Urothelium cell line (cell line): Measurements from ENCODE around the gene CHD5.

ENCODE experiments used
- DNase-seq: peaks from one replicate; pipeline ENCODE4 v3.0.0; 2011; ENCODE audit warnings: low spot score, mixed read lengths
- FAIRE-seq: peaks from 2 replicates; lab custom pipeline; 2011; peaks lifted over from hg19 to GRCh38; lab: Jason Lieb, UNC

The CHD5 gene

DNA sequence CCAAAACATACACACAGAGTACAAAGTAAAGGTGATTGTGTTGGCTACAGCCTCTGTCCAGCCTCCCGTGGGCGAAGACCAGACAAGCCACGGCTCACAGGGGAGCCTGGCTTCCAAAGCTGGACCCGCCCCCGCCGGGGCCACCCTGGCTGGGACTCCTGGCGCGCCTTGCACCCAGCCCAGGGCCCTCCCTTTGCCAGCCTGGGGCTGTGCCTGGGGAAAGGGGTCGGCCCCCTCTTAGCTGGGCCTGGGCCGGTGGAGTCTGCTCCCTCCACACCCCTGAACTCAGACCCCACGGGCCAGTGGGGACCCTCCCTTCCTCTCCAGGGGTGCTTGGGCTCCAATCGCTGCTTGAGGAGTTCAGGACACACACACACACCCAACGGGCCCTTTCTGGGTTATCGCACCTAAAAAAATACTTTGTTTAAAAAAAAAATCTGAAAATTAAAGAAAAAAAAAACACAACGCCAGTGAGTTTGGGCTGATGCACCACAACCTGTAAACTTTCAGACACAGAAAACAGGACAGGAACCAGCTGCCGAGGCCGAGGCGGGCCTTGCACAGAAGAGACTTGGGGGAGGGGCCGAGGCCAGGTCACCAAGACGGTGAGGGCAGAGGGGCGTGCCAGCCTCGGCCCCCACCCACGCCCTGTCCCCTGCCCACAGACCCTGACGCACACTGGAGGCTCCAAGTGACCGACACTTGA lies 78.1 kb downstream of the CHD5 start:
- FAIRE-seq (no peak), DNase-seq (no peak)

DNA sequence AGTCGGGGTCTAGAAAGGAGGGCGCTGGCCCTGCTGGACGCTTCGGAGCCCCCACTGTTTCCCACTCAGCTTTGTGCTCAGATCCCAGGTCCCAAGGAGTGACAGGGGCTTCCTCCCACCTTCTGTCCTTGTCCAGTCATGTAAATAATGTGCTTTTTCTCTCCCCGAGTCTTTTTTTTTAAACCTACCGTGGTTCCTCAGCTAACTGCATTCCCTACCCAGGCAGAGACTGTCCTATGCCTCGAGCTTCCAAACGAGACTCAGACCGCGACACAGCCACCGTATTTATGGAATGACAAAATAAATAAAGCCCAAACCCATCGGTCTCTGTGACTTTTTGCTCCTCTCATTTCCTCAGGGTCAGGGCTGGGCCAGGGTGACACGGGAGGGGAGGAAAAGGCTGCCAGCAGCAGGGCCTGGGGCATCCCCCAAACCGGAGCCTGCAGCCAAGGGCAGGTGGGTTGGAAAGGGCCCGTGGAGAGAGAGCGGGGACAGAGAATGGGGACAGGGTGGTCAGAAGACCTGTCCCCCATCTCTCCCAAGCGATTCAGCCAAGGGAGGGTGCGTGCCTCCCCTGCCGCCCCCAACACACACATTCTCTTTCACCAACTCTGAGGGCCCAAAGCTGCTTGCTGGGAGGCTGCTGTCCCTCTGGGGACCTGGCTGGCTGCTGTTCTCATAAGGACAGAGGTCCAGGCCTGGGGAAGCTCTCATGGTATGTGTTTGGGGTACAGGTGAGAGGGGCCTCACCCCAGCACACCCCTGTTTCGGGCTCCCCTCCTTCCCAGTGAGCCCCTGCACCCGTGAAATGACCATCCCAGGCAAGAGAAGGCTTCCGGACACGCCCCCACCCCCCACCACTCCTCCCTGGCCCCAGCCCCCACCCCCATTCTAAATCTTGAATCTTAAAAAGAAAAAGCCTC lies 79.0 kb downstream of the CHD5 start:
- FAIRE-seq (no peak), DNase-seq (no peak)

DNA sequence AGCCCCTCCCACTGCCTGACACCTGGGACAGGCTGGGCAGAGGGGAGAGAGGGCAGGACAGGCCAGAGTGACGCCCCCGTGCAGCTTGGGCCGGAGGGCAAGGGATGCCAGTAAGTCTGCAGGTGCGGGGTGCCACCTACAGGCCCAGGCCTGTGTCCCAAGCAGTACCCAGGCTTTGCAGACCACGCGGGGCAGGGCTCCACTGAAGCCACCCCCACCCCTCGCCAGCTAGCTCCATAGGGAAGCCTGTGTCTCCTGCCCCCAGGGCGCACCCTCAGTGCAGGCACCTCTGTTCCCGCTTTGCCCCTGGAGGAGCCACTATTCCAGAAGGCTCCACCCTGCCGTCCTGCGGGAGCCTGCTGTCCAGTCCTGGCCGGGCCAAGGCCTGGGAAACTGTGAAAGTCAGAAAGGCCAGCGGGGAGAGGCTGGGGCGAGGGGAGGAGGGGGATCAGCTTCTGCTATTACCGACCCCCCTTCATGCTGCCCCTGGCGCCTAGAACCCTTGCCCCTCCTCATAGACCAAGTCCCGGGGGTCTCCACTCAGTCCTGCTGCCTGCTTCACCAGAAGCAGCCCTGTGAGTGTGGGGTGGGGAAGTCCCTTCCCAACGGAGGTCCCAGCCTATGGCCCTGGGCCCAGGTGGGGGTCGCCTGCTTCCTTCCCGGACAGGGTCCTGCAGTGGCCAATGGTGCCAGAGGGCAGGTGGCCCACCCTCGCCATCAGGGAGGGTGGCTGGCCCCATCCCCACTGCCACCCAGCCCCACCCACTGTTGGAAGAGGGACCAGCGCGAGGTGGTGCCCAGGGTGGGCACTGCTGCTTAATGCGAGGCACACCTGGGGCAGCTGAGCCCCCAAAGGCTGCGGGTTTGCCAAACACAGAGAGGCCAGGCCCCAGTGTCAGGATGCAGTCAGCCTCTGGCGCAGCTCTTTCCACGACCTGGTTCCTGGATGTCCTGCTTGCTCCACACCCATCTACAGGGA lies 80.0 kb downstream of the CHD5 start:
- no peak for DNase-seq
- no peak for FAIRE-seq

- FAIRE-seq (no peak), DNase-seq (no peak)
These were observed 80.8 kb downstream of the CHD5 start for GRCh38 chr1:6099297-6099696.

GRCh38 chr1:6098303-6099215 lies 81.6 kb downstream of the CHD5 start:
- DNase-seq = no peak
- no peak for FAIRE-seq

GRCh38 chr1:6097824-6098223 lies 82.3 kb downstream of the CHD5 start:
- no peak for DNase-seq
- no peak for FAIRE-seq

GRCh38 chr1:6097117-6097595 lies 83.0 kb downstream of the CHD5 start:
- DNase-seq (no peak), FAIRE-seq (no peak)

DNA sequence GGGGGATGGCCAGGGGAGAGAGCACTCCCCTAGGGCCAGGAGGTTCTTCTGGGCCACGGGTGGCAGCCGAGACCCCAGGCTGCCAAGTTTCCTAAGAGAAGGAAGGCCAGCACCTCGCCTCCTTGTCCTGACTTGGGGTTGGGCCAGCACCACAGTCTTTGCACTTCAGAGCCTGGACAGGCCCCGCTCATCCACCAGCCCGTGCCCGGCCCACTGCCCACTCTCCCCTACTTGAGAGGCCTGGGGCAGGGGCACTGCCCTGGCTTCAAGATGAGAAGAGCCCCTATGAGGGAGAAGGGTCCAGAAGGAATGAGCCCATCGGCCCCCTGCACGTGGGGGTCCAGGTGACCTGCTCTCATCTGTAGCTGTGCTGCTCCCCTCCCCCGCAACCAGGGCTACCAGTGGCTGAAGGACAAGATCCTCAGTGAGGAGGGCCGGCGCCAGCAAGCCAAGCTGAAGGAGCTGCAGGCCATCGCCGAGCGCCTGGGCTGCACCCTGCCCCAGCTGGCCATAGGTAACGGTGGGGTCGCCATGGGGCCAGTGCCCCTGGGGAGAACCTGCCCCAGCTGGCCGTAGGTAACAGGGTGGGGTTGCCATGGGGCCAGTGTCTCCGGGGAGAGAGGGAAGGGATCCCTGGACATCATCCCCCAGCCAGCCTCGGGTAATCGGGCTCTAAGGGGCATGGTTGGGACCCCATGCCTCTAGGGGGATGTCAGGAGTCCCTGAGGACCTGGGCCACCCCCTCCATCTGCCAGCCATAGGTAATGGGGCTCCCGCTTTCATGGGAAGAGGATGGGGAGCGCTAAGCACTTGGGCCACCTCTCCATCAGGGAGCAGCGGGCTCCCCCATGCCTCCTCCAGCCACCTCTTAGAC lies 83.6 kb downstream of the CHD5 start:
- FAIRE-seq (no peak), DNase-seq (no peak)

DNA sequence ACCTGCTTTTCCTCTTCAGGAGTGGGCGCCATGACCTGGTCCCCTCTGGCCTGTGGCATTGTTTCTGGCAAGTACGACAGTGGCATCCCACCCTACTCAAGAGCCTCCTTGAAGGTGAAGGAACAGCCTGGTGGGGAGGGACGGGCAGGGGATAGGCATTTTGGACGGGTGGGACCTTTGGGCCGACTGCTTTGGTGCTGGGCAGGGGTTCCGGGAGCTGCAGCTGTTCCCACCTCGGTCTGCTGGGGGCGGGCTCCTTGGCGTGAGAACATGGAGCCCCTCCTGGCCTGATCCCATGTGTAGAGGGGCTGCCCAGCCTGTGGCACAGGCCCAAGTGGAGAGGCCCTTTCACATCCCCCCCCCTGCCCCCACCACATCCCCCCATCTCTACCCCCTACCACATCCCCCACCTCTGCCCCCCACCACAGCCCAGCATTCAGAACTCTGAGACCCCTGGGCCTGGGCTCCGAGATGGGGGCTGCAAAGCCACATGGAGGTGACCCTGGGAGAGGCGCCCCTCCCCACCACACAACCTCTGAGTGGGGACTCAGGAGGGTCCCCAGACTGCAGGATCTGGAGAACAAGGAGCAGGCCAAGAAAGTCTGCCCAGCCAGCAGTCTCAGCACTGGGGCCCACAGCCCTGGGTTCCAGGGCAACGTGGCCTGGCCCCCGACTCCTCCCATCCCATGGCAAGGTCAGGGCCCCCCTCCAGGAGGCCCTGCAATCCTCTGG lies 84.4 kb downstream of the CHD5 start:
- FAIRE-seq (no peak), DNase-seq (no peak)

- FAIRE-seq (no peak), DNase-seq (no peak)
These were observed 85.2 kb downstream of the CHD5 start for GRCh38 chr1:6094801-6095505.

DNA sequence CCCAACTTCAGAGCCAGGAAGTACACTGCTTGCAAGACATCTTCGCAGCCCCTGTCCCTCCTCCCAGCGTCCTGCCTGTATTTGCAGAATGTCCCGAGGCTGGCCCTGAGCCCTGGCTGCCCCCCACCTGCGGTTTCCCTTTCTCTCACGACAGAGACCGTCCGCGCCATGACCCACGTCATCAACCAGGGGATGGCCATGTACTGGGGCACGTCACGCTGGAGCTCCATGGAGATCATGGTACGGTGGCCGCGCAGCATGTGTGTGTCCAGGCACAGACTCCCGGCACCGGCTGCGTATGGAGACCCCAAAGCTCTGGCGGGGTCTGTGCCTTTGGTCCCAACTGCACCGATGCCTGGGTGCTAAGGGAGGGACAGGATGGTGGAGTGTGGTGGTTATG lies 85.9 kb downstream of the CHD5 start:
- no peak for FAIRE-seq
- no peak for DNase-seq

- FAIRE-seq (no peak), DNase-seq (no peak)
These were observed 86.5 kb downstream of the CHD5 start for GRCh38 chr1:6093611-6094010.

DNA sequence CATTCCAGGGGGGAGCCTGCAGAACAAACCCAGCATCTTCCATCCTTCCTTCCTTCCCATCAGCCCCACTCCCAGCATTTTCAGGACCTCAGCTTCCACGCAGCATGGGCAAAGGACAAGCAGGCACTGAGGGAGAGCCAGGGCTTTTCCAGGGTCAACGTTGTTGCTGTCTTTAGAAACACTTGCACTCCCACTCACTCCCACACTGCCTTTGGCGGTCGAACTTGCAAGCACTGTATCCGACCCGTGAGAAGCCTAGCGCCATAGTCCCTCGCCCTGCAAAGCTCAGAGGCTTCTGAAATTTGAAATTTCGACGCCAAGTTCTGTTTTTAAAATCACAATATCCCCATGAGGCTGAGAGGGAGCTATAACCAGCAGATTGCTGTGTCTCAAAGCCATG lies 87.0 kb downstream of the CHD5 start:
- no peak for DNase-seq
- no peak for FAIRE-seq

DNA sequence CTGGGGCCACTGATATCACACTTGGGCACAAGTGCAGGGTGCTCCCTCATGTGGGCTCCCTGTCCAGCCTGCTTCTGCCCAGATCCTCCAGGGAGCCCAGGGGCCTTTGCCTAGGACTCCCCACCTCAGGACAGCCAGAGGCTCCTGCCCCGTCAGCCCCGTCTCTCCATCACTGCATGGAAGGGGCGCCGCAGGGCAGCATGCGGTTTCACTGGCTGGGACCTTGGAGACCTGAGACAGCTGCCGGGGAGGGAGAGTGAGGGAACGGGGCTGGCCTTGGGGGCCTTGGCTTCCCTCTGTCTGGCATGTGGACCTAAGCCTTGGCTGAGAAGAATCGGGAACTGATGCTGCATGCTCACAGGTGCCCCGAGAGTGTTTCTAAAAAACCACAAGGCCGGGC lies 87.9 kb downstream of the CHD5 start:
- DNase-seq (no peak), FAIRE-seq (no peak)

DNA sequence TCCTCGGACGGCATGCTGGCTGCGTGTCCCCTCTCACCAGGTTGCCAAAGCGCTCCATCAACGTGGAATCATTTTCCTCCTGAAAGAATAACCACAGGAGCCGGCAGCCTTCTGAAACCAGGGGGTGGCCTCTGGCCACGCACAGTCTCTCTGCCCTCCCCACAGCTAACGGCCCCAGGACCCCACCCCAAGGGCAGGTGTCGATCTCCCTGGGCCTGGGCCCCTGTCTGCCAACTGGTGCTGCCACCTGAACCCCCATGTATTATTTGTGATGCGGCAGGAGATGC lies 88.4 kb downstream of the CHD5 start:
- DNase-seq (no peak), FAIRE-seq (no peak)

GRCh38 chr1:6090996-6091822 lies 88.9 kb downstream of the CHD5 start:
- FAIRE-seq (no peak), DNase-seq (no peak)

DNA sequence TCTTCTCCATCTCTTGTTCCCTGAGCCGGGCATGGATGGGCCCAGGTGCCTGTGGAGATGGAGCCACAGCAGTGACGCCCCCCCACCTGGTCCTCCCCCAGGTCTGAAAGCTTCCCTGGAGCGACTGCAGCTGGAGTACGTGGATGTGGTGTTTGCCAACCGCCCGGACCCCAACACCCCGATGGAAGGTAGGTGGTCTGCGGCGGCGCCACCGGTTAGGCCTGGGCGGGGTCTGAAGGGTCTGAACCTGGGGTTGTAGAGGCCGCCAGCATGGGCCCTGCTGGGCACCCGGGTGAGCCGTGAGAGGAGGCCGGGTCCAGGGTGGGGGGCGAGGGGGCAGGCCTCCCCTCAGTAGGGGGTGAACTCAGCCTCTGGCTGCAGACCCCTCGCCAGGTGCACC lies 89.8 kb downstream of the CHD5 start:
- DNase-seq = no peak
- FAIRE-seq = no peak
